ENCODE data around the gene ZNF608.

Gene ZNF608, protein sequence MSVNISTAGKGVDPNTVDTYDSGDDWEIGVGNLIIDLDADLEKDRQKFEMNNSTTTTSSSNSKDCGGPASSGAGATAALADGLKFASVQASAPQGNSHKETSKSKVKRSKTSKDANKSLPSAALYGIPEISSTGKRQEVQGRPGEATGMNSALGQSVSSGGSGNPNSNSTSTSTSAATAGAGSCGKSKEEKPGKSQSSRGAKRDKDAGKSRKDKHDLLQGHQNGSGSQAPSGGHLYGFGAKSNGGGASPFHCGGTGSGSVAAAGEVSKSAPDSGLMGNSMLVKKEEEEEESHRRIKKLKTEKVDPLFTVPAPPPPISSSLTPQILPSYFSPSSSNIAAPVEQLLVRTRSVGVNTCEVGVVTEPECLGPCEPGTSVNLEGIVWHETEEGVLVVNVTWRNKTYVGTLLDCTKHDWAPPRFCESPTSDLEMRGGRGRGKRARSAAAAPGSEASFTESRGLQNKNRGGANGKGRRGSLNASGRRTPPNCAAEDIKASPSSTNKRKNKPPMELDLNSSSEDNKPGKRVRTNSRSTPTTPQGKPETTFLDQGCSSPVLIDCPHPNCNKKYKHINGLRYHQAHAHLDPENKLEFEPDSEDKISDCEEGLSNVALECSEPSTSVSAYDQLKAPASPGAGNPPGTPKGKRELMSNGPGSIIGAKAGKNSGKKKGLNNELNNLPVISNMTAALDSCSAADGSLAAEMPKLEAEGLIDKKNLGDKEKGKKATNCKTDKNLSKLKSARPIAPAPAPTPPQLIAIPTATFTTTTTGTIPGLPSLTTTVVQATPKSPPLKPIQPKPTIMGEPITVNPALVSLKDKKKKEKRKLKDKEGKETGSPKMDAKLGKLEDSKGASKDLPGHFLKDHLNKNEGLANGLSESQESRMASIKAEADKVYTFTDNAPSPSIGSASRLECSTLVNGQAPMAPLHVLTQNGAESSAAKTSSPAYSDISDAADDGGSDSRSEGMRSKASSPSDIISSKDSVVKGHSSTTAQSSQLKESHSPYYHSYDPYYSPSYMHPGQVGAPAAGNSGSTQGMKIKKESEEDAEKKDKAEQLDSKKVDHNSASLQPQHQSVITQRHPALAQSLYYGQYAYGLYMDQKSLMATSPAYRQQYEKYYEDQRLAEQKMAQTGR (N-terminal part only)

DNA sequence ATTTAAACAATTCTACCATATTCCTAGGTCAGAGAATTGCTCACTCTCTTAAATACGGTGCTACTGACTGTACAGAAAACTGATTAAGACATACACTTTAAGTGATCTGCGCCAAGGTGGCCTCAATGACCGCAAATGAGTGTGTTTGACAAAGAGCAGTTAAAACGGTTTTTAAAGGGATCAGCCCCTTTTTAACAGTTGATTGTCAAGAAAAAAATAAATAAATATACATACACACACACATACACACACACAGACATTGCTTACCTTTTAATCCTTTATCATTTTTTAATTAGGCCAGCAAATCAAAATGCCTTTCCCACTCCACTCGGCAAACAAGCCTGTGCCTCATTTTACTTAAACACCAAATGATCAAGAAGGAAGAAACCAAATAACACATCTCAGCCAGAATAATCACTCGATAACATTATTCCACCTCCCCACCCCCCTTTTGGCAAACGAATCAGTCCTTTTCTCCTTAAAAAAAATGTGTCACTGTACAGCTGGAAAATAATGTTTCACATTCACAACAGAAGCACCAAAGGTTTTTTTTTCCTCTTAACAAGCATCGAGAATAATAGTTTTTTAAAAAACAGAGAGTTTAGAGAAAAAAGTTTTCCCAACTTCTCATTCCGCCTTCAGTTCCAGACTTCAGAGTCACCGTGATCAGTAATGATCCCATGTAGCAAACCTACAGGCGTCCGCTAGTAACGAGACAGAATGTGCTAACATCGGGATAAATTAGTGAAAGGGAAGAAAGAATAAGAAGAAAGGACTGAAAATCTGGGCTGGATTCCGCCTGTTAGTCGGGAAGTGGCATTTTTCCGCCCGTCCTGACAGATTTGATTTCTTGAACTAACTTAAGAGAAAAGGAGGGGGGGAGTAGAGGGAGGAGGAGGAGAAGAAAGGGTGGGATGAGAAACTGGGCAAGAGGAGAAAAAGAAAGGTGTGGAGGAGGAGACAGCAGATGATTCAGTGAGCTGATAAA lies at the start of gene ZNF608:
TSS of gene ZNF608 (minus strand) at position 712 of the 988 bp plus-strand sequence. CDS start 1,650 bp downstream, outside the sequence.
- no peak for DNase-seq (ENCODE audit: low read depth in 2 of 2)

DNA sequence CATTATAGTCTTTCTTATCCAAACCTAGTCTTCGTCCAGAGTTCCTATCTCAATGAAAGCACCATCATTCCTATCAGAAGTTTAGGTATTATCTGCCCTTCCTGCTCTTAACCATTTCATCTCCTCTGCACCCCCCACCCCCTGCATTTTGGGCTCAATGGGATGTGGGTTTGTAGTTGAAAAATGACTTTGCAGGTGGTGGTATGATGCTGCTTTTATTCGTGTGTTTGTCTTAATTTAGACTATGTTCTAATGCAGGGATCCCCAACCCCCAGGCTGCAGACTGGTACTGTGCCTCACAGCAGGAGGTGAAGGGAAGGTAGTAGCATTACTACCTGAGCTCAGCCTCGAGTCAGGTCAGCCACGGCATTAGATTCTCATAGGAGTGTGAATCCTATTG lies 49.4 kb upstream of the ZNF608 start:
- no peak for DNase-seq (ENCODE audit: low read depth in 2 of 2)

DNA sequence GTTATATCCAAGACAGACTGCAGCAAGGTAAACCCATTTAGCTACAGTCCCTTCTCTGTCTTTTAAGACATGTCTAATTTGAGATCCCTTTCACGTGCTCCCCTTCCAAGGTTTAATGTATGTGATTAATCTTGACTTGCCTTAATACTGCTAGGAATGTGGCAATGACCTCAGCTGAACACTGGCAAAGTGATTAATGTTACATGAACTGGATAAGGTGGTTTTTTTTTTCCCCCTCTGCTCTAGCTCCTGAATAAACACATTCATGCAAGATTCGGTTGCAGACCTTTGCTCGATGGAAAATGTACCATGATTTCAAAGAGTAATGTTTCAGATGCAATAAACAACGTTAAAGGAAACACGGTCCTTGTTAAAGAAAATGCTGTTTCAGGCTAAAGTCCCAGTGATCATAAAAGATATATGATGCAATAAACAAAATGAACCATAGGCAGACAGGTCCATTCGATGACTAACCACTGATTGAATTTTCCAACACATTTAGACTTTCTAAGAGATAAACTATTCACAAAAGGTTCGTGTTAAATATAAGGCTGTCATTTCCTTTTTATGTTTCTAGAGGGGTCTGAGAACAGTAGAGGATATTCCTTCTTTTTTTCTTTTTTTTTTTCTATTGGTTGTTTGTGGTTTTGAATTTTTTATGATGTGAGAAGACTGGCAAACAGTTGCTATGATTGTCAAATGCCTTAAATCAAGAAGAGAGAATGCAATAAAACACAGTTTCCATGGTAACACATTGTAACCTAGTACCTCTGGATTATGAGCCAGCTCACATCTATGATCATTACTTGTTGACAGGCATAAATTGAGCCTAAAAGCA lies 44.7 kb upstream of the ZNF608 start:
- DNase-seq (ENCODE audit: low read depth in 2 of 2): no peak

DNA sequence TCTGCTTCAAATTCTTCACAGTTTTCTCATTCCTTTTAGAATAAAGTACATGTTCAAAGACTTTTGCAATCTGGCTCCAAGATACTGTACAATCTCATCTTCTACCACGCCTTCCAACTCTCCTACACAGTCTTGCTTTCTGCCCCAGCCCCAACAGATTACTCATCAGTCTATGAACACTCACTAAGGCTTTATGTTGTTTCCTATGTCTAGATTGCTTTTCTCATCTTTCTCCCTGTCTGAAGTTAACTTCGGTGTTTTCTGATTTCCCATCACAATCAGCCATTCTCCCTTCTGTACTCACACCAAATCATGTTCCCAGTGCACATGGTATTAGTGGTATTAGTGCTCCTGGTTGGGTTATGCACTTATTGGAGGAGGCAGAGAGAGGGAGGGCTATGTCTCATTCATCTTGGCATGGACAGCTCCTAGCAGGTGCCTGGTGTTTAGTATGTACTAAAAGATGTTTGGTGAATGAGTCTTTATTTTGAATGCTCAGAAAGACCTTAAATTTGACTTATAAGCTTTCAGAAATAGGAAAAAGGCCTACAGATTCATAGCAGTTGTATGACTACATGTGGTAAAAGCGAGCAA lies 44.0 kb upstream of the ZNF608 start:
- no peak for DNase-seq (ENCODE audit: low read depth in 2 of 2)

DNA sequence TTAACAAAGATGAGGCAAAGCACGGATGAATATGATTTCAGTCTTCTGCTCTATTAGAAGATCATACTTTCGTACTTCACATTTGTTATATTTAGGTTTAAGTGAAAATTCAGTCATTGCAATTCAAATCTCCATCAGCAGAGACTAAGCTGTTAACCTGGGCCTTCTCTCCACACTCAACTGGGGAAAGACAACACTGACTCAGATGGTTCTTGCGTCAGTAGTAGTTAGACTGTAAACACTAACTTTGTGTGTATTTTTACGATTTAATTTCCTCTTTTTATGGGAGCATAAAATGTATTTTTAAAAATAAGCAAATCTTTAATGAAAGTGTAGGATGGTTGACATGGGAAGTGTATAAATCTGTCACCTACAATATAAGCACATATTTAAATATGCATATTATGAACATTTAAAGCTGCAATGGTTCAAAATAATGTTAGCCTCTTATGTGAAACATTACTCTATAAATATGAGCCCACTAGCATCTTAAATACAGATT lies 42.7 kb upstream of the ZNF608 start:
- no peak for DNase-seq (ENCODE audit: low read depth in 2 of 2)

DNA sequence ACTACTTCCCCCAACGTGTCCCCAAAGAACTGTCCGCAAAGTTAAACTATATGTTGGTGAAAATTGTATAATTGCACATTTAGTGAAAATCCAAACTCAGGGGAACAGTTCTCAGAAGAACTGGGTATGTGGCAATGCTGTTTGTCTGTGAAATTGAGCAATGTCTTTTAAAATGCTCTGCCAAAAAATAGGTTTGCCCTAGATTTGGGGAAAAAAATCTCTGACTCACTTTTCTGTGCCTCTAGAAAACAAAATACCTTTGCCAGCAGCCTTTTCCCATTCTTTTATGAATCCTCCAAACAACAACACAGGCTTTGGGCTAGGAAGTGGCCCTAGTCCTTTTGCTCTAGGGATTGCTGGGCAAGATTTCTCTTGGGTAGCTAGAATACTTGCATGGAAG lies 37.4 kb upstream of the ZNF608 start:
- DNase-seq (ENCODE audit: low read depth in 2 of 2): no peak

DNA sequence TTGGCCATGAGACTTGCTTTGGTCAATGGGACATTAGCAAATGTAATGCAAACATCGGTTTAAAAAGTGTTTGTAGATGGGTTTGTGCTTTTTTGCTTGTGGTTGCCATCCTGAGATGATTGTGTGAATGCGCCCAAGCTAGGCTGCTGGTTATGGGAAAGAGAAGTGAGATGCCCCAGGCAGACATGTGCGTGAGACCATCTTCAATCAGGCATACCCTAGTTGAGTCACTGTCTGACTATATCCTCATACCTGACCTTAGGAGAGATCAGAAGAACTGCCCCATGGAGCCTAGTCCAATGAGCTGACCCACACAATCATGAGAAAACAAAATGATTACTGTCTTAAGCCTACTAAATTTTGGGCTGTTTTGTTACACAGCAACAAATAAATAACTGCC lies 36.8 kb upstream of the ZNF608 start:
- no peak for DNase-seq (ENCODE audit: low read depth in 2 of 2)

DNA sequence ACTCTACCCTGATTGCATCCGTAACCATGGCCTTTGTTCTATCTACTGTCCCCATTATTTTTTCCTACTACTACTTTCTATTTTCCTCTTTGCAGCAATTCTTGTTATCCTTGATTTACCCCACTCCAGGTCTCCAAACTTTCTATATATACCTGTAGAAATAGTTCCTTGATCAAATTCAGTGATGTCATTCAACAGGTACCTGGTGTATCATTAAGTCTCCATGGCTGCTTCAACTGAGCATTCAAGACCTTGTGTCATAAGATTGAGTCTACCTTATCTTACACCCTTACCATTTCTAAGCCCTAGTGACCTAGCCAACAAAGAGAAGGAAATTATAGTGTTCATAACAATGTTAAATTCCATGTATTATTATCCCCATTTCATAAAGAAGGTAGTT lies 35.8 kb upstream of the ZNF608 start:
- DNase-seq (ENCODE audit: low read depth in 2 of 2): no peak

DNA sequence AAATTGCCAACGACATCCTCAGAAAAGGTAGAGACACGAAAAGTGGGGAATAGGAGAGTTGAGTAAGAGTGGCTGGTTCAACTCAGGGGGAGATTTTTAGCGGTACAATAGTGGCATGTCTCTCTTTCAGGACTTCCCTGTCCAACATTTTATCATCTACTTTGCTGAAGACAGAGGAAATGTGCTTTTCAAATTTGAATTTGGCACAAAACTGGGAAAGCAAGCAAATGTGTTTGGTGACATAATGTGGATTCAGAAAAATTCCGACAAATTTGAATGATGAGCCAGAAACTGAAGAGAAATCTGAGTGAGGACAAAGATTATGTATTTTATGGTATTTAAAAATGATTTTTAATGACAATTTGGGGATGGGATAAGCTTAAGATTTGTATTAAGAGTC lies 33.6 kb upstream of the ZNF608 start:
- no peak for DNase-seq (ENCODE audit: low read depth in 2 of 2)

DNA sequence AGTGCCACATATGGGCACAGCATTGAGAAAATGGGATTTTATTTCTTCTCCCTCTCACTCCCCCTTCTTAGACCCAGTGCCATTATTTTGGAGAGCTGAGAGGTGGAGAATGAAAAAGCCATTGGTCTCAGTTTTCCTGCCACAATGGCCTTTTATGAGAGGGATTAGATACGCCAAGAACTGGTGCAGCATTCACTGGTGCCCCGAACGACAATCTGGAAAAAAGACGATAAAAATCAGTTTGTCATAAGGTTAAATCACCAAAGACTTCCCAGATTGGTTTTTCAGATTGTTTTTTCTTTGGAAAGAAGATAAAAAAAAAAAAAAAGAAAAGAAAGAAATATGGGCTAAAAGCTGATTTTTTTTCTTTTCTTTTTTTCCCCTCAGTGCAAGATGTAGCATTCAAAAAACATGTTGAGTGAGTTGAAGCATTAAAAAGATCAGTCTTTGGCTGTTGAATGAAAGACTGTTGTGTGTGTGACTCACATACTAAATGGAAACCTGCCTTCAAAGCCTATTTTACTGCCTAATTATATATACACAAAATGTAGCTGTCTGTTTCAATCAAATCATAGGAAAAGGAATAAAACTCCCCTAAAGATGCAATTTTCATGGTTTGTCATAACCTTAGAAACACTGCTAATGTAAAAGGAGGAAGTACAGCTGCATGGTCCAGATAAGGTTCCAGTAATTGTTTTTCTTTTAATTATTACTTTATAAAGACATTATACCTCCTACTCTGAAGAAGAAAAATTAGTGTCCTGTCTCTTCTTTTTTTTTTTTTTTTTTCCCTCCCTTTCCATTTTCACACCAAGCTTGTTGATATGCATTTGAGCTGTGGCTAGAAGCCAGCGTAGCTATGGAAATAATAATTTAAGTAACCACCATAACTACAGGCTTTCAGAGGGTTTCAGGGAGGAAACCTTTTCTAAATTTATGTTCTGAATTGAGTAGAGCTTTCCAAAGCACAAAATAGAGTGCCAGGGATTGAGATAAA lies 27.2 kb upstream of the ZNF608 start:
- no peak for DNase-seq (ENCODE audit: low read depth in 2 of 2)

DNA sequence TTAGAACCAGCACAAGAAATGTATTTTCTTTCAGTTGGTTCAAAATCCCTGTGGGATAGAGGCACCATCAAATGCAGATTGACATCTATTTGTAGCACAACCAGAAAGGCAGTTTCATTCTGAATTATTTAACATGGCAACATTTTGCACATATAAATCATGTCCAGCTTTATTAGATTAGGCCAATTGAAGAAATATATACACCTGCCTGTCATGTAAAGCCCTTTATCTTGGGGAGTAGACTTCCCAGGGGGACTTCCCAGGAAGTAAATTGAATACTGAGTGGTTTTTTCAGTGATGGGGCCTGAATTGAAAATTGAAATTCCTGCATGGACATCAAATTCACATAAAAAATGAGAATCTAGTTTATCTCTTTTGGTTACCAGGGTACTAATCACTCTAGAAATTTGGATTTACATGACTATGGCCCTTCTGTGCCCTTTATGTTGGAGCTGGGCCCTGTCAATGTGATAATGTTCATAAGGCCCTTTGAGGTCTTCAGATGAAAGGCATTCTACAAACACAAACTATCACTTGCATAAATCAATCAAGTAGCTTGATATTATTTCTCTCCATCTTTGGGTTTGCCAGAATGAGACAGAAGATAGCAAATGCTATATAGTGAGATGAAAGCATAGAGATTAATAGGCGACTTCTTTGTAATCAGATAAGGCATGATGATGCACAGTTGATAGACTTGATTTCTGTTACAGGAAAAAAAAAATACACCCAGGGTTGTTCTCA lies 26.2 kb upstream of the ZNF608 start:
- DNase-seq (ENCODE audit: low read depth in 2 of 2): no peak

DNA sequence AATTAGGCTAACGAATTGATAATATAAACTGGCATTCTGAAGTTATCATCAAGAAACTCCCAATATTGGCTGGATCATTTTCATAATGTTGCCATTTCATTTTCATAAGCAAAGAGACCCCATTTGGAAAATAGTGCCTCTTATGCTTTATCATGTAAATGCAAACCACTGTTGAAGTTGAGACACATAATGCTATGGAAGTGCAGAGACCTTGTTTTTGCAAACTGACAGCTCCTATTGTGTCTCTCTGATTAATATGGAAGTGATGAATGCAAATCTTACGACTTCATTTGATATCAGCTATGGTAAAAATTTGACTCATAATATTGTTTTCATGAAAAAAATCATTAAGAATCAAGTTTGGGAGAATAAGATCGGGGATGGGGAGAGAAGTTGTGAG lies 25.3 kb upstream of the ZNF608 start:
- no peak for DNase-seq (ENCODE audit: low read depth in 2 of 2)

DNA sequence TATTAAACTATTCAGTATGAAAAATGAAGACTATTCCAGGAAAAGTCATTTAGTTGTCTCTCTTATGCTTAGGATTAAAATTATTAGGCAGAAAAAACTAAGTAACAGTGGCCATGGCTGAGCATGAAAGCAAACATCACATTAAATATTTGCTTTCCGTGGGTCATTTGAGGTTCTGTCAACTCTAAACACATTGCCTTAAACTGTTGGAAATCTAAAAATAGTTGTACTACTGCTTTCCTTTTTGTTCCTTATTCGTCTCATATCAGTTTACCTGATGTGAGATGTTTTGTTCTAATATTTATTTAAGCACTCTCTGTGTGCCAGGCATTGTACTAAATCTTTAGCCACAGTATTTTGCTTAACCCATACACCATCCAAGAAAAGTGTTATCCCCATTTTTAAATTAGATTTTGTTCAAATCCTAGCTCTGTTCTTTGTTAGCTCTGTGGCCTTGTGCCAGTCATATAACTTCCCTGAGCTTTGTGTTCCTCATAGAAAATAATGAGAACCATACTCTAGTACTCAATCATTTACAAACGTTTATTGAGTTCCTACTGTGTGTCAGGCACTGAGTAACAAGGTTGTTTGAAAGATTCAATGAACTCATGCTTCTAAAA lies 18.7 kb upstream of the ZNF608 start:
- DNase-seq (ENCODE audit: low read depth in 2 of 2): no peak

DNA sequence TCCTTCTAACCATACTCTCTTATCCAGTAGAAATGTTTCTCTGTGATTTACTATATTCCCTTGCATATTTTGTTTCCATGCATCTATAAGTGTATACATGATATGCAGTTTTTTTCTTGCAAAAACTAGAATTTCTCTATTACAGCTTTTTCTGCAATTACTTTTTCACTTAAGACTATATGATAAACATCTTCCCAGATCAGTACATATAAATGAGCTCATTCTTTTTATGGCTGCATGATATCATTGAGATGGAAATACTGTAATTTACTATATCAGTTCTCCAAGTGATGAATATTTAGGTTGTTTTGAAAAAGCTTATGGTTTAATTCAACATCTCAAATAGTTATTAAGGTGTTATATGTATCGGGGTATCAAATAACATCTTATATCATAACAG lies 18.1 kb upstream of the ZNF608 start:
- DNase-seq (ENCODE audit: low read depth in 2 of 2): no peak

DNA sequence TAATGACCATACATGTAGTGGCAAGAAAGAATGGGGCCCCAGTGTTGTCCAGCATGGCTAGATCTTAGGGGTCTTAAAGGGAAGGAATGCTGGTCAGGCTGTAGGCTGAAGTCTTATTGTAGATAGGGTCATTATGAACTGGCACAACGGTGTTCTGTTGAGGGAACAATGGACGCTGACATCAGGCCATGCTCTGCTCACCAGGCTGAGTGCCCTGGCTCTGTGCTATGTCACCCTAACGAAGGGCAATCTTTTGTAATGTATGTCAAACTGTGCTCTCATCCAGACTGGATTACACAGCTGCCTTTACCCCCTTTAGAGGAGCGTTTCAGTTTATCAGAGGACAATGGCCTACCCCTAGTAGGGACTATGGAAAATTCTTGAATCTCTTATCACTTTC lies 14.6 kb upstream of the ZNF608 start:
- DNase-seq (ENCODE audit: low read depth in 2 of 2): no peak

DNA sequence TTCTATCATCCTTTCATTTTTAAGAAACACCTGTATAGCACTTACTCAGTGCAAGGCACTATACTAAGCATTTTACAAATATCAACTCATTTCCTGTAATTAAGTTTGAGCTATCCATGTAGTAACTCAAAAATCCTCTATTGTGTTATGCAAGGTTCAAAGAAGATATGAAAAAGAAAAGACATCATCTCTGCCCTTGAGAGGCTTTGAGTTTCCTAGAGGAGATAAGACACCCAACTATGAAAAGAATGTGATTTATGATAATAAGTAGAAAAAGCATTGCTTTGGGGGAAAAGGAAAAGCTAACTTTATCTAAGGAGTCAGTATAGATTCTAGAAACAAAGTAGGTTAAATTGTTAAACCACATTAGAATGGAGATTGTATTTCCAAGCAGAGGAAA lies 14.2 kb upstream of the ZNF608 start:
- no peak for DNase-seq (ENCODE audit: low read depth in 2 of 2)

DNA sequence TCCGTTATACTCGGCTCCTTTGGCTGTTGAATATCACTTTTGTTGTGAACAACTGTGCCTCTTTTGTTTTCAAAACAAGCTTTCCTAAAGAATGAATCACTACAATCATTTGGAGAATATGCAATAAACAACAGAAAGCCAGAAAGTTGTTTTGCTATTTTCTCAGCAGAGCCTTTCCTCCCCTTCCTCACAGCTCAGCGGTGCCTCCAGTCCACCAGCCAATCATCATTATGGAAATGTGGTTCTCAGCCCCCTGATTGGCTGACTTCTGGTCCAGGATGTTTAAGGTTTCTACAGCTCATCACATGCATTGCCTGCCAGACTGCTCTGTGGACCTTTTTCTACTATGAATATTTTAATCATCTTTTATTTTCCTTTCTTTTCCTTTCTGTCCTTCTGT lies 9.1 kb upstream of the ZNF608 start:
- no peak for DNase-seq (ENCODE audit: low read depth in 2 of 2)
